IPS DF 4.7 (cell line): ENCODE measurements around the gene ZNF350.
"Not testable (repeated sequence)": the region's sequence is repeated elsewhere in the genome, so short reads cannot be mapped to it uniquely, and the experiment has no call there.

Experiments used
- DNase-seq: peaks from one replicate; pipeline ENCODE4 v3.0.0-alpha.2; 2013; ENCODE audit warnings: low spot score; ENCODE audit errors: extremely low read depth

Gene ZNF350

DNA sequence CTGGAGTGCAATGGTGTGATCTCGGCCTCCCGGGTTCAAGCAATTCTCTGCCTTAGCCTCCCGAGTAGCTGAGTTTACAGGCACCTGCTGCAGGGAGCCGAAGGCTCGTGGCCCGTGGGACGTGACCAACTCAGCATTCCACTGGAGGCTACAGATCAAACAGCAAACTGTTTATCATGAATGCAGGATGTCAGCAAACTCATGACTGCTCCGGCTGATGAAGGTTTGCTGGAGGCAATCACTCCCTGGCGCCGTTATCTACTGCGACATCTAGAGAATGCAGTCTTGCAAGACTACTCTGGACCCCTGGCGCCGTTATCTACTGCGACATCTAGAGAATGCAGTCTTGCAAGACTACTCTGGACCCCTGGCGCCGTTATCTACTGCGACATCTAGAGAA is 10.9 kb downstream of the ZNF350 start:
- DNase-seq = not testable (repeated sequence)

- DNase-seq = no peak
Observed at GRCh38 chr19:51971624-51972023, 15.0 kb downstream of the ZNF350 start.

GRCh38 chr19:51970718-51971117 is 15.9 kb downstream of the ZNF350 start:
- DNase-seq = no peak

GRCh38 chr19:51965583-51965982 is 21.1 kb downstream of the ZNF350 start:
- no peak for DNase-seq

- DNase-seq = not testable (repeated sequence)
Observed at GRCh38 chr19:51960621-51961233, 25.9 kb downstream of the ZNF350 start.

DNA sequence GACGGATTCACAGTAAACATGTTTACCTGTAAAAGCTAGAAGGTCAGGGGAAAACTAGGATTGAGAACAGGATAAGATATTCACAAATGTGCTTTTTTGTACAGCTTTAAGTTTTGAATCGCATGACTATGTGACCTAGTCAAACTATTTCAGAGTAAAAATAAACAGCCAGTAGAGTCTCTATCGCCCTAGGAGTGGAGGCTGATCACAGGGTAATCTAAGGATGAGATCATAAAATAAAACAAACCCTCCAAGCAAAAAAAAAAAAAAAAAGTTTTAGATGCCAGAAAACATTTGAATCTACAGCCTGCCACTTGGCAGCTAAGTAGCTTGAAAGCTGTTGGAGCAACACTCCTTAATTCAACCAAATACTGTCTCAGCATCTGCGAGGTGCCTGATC is 26.8 kb downstream of the ZNF350 start:
- DNase-seq = no peak

DNA sequence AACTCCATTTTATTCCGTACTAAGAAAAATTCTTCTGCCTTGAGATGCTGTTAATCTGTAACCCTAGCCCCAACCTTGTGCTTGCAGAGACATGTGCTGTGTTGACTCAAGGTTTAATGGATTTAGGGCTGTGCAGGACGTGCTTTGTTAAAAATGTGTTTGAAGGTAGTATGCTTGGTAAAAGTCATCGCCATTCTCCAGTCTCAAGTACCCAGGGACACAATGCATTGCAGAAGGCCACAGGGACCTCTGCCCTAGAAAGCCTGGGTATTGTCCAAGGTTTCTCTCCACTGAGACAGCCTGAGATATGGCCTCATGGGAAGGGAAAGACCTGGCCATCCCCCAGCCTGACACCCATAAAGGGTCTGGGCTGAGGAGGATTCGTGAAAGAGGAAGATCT is 28.8 kb downstream of the ZNF350 start:
- DNase-seq = not testable (repeated sequence)

- no peak for DNase-seq
Observed at GRCh38 chr19:51948975-51949374, 37.7 kb downstream of the ZNF350 start.

- no peak for DNase-seq
Observed at GRCh38 chr19:51946602-51947001, 40.0 kb downstream of the ZNF350 start.

- no peak for DNase-seq
Observed at GRCh38 chr19:51944798-51945552, 41.7 kb downstream of the ZNF350 start.

DNA sequence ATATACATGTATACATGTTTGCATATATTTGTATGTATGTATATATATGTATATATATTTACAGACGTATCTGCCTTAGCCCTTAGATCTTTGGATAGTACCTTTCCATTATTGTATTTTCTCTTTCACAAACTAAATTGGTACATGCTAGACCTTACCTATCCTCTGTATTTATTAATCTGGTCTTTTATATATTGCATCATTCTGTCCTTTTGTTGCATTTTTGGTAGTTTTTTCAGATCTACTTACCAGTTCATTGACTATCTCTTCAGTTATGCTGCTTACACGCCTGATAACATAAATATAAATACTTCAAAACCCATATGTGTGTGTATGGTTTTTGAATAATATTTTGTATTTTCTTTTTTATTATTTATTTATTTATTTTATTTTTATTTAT is 47.7 kb downstream of the ZNF350 start:
- DNase-seq = no peak

GRCh38 chr19:51931921-51932320 is 54.7 kb downstream of the ZNF350 start:
- no peak for DNase-seq

DNA sequence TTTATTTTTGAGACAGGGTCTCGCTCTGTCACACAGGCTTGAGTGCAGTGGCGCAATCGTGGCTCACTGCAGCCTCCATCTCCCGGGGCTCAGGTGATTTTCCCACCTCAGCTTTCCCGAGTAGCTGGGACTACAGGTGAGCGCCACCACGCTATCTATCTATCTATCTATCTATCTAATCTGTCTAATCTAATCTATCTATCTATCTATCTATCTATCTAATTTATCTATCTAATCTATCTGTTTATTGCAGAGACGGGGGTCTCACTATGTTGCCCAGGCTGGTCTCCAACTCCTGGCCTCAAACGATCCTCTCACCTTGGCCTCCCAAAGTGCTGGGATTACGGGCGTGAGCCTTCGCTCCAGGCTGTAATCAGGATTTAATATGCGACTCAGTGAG is 58.8 kb downstream of the ZNF350 start:
- no peak for DNase-seq

DNA sequence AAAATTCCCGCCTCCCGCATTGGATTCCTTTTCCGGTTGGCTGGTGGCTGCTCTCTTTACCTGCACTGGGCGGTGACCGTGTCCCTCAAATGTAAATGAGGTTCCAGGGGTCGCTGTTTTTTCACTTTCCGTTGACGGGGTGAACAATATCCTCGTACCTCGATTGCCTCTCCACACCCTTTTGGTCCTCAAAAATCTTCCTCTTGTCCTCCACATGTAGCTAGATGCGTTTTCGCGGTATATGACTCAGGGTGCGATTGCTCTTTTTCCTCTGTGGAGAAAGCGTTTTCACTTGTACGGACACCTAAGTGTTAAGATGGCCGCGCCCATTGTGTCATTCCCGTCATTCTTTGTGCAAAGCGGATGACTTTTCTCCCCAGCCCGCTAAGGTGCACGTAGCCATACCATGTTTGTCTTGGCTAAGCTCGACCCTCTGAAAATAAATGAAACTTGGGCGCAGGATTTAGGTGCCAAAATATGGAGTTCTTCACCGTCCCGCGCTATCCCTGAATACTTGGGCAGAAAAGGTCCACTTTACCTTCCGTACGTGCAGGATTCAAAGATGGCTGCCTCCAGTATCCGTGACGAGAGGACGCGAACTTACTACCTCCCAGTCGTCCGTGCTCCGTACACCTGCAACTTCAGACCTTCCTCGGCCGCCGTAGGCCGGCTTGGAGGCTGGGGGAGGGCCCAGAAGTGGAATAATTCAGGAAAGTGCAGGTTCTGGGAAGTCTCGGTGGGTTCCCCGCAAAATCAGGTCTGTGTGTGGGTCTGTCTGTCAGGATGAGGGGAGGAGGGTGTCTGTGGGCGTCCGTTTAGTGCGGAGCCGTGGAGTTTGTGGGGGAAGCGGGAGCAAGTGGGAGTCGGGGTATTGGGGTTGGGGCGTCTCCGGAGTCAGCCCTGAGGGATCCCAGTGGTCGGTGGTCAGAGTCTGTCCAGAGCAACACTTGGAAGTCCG is 59.6 kb downstream of the ZNF350 start, which contains the start of gene ZNF613:
ZNF613 (plus strand) TSS at position 689 of the 958 bp plus-strand sequence. CDS start 8,749 bp downstream, outside the sequence.
- DNase-seq = peak; percentile 81

- no peak for DNase-seq
Observed at GRCh38 chr19:51926426-51926783, 60.2 kb downstream of the ZNF350 start.

DNA sequence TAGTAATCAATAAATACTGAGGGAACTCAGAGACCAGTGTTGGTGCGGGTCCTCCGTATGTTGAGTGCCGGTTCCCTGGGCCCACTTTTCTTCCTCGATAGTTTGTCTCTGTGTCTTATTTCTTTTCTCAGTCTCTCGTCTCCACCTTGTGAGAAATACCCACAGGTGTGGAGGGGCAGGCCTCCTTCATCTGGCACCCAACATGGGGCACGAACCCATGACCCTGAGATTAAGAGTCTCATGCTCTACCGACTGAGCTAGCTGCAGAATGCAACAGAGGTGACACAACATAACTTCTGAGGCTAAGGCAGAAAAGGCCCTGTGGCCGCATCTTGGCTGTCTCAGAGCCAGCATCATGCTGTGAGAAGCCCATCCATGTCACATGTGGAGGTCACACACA is 64.7 kb downstream of the ZNF350 start:
- no peak for DNase-seq

GRCh38 chr19:51919606-51920005 is 67.0 kb downstream of the ZNF350 start:
- no peak for DNase-seq

DNA sequence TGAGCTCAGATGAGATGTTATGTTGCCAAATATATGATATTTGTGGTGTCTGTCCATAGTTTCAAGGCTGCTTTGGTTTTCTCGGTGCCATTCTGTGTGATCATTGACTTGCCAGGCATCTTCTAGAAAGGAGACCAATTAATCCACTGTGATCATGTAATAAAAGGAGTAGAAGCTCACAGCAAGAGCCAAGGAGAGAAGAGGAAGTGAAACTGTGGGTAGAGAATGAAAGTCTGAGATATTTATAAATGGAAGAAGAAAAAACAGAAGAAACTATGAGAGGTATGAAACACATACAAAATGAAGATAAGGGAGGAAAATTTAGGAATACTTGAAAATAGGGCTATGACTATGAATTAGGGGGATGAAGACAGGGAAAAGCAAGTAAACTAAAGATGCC is 70.5 kb downstream of the ZNF350 start:
- DNase-seq = no peak

- DNase-seq = no peak
Observed at GRCh38 chr19:51915324-51915867, 71.2 kb downstream of the ZNF350 start.
